GM21619 (cell line): ENCODE data around the gene SIRT4.
"Not testable (repeated sequence)": the region's sequence is repeated elsewhere in the genome, so short reads cannot be mapped to it uniquely, and the experiment has no call there.

Experiments used
- ATAC-seq: cut with Tn5 transposase; IDR thresholded peaks from one replicate; pipeline ENCODE4 v1.9.1; 2021; ENCODE audit not compliant: unreplicated experiment

The SIRT4 gene

DNA sequence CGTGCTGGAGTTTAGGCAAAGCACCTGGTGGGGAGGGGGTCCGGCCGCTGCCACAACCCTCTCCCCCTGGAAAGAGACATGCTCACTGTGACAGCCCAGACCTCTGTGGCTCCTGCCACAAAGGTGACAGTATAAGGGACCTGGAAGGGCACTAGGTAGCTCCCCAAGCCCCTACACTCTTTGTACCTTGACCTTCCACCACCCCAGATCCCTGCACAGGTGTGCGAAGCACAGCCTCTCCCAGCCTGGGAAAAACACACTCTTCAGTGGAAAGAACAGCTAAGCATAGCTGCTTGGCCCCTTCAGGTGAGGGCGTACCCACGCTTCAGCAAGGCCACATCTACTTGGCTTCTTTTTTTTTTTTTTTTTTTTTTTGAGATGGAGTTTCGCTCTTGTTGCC is 30.4 kb downstream of the SIRT4 start:
- no peak for ATAC-seq

GRCh38 chr12:120335447-120335846 is 33.3 kb downstream of the SIRT4 start:
- ATAC-seq: not testable (repeated sequence)

DNA sequence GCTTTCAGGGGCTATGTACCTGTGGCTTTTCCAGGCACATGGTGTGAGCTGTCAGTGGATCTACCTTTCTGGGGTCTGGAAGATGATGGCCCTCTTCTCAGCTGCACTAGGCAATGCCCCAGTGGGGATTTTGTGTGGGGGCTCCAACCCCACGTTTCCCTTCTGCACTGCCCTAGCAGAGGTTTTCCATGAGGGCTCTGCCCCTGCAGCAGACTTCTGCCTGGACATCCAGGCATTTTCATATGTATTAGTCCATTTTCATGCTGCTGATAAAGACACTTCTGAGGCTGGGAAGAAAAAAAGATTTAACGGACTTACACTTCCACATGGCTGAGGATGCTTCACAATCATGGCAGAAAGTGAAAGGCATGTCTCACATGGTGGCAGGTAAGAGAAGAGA is 34.3 kb downstream of the SIRT4 start:
- not testable (repeated sequence) for ATAC-seq

DNA sequence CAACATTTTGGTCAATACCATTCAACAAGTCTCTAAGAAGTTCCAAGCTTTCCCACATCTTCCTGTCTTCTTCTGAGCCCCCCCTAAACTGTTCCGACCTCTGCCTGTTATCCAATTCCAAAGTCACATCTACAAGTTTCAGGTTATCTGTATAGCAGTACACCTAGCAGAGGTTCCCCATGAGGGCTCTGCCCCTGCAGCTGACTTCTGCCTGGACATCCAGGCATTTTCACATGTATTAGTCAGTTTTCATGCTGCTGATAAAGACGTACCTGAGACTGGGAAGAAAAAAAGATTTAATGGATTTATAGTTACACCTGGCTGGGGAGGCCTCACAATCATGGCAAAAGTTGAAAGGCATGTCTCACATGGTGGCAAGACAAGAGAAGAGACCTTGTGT is 35.6 kb downstream of the SIRT4 start:
- ATAC-seq: no peak

GRCh38 chr12:120339256-120339655 is 37.1 kb downstream of the SIRT4 start:
- ATAC-seq: no peak

DNA sequence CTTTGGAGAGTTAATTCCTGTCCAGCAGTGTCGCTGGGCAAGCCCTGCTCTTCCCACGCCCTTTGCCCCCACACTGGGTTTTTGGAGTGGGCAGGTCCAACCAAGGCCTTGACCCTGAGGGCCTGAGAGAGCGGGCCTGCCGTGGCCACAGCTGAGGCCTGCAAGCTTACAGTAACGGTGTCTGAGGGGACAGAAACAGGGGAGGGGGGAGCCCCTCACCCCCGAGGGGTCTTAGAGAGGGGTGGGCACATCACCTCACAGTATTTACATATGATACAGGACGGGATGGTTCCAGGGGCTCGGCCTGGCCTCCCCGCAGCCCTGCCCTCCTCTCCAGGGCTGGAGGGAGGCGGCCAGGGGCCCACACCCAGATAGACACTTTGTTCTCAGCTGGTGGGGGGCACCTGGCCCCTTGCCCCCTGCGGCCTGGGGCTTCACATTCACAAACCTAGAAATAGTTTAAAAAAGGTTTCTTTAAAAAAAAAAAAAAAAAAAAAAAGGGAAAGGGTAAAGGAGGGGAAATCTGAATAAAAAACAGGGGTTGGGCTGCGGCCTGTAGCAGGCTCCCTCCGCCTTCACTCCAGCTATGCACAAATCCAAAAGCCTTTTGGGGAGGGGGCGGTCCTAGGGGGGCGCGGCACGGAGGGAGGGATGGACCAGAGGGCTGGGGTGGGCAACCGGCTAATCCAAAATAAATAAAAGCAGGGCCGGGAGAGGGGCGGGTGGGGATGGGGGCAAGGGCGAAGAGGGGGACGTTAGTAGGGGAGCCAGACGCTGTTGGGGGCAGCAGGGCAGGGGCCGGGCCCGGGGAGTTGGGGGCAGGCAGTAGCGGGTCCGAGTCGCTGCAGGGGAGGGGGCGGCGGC is 40.3 kb downstream of the SIRT4 start:
- ATAC-seq: no peak

DNA sequence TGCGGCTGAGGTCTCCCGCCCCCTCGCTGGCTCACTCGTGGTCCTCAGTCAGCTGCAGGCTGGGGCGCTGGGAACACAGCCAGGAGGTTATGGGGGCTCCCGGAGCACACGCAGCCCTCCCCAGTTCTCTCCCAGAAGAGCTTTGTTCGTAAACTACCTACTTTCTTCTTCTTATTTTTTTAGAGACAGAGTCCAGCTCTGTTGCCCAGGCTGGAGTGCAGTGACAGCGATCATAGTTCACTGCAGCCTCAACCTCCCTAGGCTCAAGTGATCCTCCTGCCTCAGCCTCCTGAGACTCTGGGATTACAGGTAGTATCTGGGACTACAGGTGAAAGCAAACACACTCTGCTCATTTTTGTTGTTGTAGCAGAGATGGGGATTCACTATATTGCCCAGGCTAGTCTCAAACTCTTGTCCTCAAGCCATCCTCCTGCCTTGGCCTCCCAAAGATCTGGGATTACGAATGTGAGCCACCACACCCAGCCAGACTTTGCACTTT is 41.0 kb downstream of the SIRT4 start:
- ATAC-seq: no peak

DNA sequence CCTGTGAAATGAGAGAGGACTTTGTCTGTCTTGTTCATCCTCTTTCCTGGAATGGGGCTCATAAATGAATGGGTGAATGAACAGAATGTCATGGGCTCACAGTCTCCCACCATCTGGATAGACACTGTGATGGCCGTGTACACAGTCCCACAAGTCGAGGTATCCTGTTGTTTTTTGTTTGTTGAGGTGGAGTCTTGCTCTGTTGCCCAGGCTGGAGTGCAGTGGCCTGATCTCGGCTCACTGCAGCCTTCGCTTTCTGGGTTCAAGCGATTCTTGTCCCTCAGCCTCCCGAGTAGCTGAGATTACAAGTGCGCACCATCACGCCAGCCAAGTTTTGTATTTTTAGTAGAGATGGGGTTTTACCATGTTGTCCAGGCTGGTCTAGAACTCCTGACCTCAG is 41.6 kb downstream of the SIRT4 start:
- ATAC-seq: no peak

DNA sequence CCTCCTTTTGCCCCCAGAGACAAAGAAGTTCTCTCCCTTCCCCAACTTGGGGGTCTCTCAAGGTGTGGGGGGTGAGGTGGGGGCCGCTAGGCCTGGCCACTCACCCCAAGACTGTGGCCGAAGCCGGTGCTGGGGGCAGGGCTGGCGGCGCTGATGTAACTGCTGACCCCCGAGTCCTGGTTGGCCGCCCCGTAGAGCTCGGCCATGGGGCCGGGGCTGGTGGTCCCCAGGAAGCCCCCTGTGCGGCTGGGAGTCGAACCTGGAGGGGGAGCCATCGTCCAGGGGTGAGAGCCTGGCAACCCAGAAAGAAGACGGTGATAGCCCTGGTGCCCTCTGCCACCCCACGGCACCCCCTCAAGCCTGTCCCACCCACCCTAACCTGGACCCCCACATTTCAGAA is 43.9 kb downstream of the SIRT4 start:
- ATAC-seq: no peak

DNA sequence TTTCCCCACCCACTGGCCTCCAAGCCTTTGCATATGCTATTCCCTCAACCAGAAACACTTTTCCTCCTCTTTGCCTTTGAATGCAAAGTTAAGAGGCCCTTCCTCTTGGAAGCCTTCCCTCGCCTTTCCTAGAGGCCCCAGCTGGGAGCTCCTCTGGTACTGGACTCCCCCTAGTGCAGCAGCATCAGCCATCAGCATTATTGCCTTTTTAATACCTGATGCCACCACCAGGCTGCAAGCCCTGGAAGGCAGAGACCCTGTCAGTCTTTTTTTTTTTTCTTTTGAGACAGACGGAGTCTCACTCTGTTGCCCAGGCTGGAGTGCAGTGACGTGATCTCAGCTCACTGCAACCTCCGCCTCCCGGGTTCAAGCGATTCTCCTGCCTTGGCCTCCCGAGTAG is 44.6 kb downstream of the SIRT4 start:
- ATAC-seq: no peak

- ATAC-seq: no peak
These were observed 45.6 kb downstream of the SIRT4 start for GRCh38 chr12:120347766-120348165.

GRCh38 chr12:120350576-120351350 is 48.6 kb downstream of the SIRT4 start:
- no peak for ATAC-seq

DNA sequence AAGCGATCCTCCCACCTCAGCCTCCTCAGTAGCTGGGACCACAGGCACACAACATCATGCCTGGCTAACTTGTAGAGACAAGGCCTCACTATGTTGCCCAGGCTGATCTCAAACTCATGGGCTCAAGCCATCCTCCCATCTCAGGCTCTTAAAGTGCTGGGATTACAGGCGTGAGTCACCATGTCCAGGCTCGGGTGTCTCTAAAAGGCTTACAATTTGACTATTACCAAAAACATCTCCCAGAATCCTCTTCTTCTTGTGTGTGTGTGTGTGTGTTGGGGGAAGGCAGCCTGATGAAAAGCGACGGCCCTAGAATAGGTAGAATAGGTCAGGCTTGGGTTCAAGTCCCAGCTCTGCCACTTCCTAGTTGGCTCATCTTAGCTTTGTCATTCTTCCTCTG is 50.0 kb downstream of the SIRT4 start:
- no peak for ATAC-seq

DNA sequence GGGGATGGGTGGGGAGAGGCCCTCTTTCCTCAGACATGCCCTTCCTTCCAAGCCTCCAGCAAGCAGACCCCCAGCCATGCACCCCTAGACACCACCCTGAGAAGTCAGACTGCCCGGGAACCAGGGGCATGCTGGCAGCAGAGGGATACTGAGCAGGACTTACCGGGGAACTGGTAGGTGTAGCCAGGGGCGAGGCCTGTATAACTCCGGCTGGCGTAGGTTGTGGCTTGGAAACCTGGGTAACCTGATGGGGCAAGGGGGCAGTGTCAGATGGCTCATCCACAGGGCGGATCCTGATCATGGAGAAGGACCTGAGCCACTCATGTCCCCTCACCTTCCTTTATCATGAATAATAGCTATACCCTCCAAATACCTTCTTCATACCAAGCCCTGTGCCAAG is 51.0 kb downstream of the SIRT4 start:
- ATAC-seq: no peak

- ATAC-seq: no peak
These were observed 51.6 kb downstream of the SIRT4 start for GRCh38 chr12:120353556-120354317.

- no peak for ATAC-seq
These were observed 54.5 kb downstream of the SIRT4 start for GRCh38 chr12:120356567-120357030.

- no peak for ATAC-seq
These were observed 55.0 kb downstream of the SIRT4 start for GRCh38 chr12:120357104-120357503.

DNA sequence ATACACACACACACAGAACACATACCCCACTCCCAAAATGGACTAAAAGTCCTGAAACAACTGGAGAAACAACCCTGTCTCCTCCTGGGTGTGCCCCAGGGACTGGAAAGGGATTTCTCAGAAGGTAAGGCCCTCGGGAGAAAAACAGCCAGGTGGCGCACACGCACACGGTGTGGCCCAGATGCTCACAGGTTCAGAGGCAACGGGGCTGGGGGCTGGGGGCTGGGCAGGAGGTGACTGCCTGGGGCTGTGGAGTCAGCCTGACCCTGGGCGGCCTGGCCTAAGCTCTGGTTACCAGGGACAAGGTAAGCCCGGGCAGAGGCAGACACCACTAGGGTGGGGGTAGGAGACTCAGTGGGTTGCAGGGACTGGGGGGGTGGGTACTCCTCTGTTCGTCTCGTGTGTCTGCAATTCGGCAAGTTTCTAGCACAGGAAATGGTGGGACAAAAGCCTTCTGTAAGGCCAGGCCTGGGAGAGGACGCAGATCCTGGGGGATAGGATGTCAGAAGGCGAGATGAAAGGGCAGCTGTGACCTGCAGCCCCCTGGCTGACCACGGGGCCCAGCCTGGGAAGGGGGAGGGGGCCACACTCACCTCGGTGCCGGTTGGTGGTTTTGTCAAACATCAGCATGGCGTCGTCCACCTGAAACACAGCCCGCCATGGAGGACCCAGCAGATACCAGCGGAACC is 56.4 kb downstream of the SIRT4 start:
- no peak for ATAC-seq

DNA sequence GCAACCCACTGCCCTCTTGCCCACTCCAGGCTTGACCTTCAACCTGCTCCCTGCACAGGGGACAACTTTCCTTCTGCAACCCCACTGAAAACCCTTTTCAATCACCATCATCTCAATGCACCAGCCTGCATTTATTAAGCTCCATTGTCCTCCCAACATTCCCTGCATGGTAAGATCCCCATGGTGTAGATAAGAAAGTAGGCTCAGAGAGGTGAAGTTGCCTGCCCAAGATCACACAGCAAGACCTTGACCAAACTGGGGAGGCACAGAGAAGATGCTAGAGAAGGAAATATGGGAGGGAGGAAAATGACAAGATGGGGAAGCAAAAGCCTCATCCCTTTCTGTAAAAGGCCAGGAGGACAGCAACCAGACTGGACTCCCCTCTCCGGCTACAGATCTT is 57.0 kb downstream of the SIRT4 start:
- no peak for ATAC-seq

DNA sequence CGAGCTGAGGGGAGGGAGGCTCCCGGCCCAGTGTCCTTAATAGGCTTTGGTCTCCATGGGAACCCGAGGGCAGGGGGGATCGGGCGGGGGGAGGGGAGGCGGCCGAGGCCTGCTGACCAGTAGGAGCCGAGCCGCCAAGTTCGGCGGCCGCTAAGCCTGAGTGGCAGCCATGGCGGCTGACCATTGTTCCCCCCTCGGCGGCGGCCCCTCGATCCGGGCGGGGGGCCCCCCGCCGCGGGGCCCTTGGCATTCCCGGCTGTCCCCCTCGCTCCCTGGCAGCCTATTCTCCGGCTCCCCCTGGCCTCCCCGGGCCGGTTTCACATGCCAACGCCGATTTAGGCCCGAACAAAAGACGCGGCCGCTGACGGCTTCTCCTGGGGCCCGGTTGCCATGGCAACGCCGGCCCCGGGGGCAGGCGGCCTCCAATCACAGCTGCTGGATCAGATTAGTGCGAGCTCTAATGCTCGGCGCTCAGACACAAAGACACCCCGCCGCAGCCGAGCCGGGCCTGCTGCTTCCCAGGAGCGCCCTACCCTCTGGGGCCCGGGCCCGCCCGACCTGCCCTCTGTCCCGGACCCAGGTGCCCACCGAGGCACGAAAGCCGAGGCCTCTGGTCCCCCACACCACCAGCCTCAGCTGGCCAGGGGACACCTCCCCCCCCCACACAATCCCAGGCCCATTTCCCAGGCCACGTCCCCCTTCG is 59.5 kb downstream of the SIRT4 start:
- no peak for ATAC-seq
